ENCODE data around the gene ZMYM5. TPM values are rescaled to one million over a fixed set of nuclear protein-coding genes. Genes with fewer than 3 reads are reported as not detected.
A peak's percentile ranks its signal among the peaks of the same experiment; 100 is the strongest.
"Not testable (repeated sequence)": the region's sequence is repeated elsewhere in the genome, so short reads cannot be mapped to it uniquely, and the experiment has no call there.

The ZMYM5 gene
- total RNA-seq, 1 donor from 2014 or later, result 7.5 TPM

- Histone ChIP-seq H3K9me3 (replicated peaks) (no peaks in the 10 kb centered on the region), H3K4me1 (no peaks in the 10 kb centered on the region), H3K4me3 (no peak overlapping the region), H3K27me3 (ENCODE audit: low read depth) (no peaks in the 10 kb centered on the region), H3K27ac (replicated peaks) (no peak overlapping the region), H3K36me3 (peaks cover 35% of the 10 kb centered on the region)
- DNase-seq, result peak; percentile 32
- TF ChIP-seq CTCF (IDR thresholded peaks at IDR 0.05; ENCODE audit: borderline replicate concordance), result peak; percentile 53
- intact Hi-C loops (cut with micrococcal nuclease), result no loop called here
Measured at GRCh38 chr13:19818223-19818842, 45.1 kb downstream of the ZMYM5 start.

DNA sequence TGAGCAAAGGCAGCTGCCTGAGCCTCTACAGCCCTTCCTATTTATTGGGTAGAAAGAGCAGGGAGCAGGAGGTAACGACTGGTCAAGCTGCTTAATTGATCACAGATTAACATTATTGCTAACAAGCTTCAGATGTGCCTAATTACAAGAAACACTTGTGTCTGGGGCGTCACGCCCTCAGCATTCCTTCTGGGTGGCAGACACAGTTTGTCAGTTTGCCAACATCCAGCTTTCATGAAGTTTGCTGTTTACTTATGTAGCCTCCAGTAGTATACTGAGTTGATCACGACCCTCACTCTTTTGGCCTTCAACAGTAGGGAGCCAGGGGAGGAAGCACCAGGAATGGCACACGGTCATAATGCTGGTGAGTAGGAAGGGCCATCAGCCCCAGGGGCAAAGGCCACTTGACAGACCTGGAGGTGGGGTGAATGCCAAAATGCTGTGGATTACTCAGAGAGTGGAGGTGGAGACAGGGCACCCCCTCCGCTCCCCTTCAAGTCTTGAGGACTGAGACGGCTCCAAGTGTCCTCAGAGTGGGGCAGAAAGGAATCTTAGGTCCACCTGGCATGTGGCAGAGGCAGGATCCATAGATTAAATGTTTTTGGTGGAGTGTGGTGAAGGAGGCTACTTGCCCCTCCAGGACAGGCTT lies 45.8 kb downstream of the ZMYM5 start:
- Histone ChIP-seq H3K9me3 (replicated peaks) (no peaks in the 10 kb centered on the region), H3K36me3 (peaks cover 30% of the 10 kb centered on the region), H3K27ac (replicated peaks) (no peak overlapping the region), H3K4me3 (no peak overlapping the region), H3K4me1 (no peaks in the 10 kb centered on the region), H3K27me3 (ENCODE audit: low read depth) (no peaks in the 10 kb centered on the region)
- no peak for TF ChIP-seq CTCF (IDR thresholded peaks at IDR 0.05; ENCODE audit: borderline replicate concordance)
- intact Hi-C loops (cut with micrococcal nuclease), result no loop called here
- no peak for DNase-seq

- Histone ChIP-seq H3K27me3 (ENCODE audit: low read depth) (no peaks in the 10 kb centered on the region), H3K27ac (replicated peaks) (no peak overlapping the region)
Measured at GRCh38 chr13:19817106-19817505, 46.3 kb downstream of the ZMYM5 start.

DNA sequence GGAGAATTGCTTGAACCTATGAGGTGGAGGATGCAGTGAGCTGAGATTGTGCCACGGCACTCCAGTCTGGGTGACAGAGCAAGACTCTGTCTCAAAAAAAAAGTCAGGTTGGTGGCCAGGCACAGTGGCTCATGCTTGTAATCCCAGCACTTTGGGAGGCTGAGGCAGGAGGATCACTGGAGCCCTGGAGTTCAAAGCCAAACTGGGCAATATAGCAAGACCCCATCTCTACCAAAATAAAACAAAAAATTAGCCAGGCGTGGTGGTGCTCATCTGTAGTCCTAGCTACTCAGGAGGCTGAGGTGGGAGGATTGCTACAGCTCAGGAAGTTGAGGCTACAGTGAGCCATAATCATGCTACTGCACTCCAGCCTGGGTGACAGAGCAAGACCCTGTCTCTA lies 47.6 kb downstream of the ZMYM5 start:
- H3K36me3 ChIP-seq, result peaks cover 25% of the 10 kb centered on the region
- H3K27ac ChIP-seq (replicated peaks); H3K27me3 ChIP-seq (ENCODE audit: low read depth); H3K4me3 ChIP-seq; H3K4me1 ChIP-seq; intact Hi-C loops (cut with micrococcal nuclease); H3K9me3 ChIP-seq (replicated peaks); DNase-seq: not testable (repeated sequence)

More at GRCh38 chr13:19817106-19817505, 46.3 kb downstream of the ZMYM5 start:
- Histone ChIP-seq H3K9me3 (replicated peaks) (no peaks in the 10 kb centered on the region), H3K4me3 (no peak overlapping the region), H3K36me3 (peaks cover 30% of the 10 kb centered on the region), H3K4me1 (no peaks in the 10 kb centered on the region)
- intact Hi-C loops (cut with micrococcal nuclease), result no loop called here
- no peak for TF ChIP-seq CTCF (IDR thresholded peaks at IDR 0.05; ENCODE audit: borderline replicate concordance)
- no peak for DNase-seq

DNA sequence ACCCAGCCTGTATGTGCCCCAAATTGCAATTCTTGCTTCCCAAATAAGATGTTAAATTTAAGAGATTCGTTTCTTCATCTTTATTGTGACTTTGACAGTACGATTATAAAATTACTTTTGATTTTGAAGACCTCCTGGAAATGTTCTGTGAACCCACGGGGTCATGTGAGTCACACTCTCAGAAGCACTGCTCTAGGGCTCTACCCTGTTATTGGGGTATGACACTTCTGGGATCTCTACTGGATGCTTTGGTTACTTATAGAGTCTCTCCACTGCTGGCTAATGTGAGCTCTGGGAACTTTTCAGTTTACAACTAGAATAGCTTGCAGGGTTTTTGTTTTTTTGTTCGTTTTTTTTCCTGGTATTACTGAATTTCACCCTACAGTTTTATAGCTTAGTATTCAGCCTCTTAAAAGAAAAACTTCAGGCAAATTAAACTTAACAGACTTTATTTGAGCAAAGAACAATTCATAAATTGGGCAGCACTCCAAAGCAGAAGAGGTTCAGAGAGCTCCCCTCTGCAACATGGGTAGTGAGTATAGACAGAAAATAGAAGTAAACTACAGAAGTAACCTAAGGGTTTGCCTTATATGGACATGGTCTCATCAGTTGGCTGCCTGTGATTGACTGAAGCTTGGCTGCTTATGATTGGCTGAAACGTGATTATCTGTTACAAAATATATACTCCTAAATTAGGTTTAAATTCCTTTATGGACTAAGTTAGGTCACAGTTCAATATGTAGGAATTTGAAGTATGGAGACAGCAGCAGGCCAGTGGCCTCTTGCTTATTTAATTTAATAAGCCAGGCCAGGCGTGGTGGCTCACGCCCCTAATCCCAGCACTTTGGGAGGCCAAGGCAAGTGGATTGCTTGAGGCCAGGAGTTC lies 52.2 kb downstream of the ZMYM5 start:
- no peak for TF ChIP-seq CTCF (IDR thresholded peaks at IDR 0.05; ENCODE audit: borderline replicate concordance)
- Histone ChIP-seq H3K4me3 (no peak overlapping the region), H3K9me3 (replicated peaks) (no peaks in the 10 kb centered on the region), H3K4me1 (no peaks in the 10 kb centered on the region), H3K27me3 (ENCODE audit: low read depth) (no peaks in the 10 kb centered on the region), H3K36me3 (peaks cover 1% of the 10 kb centered on the region), H3K27ac (replicated peaks) (no peak overlapping the region)
- intact Hi-C loops (cut with micrococcal nuclease), result no loop called here
- DNase-seq, result no peak

Data from left ventricle myocardium inferior (tissue), 1 donor.